ENCODE results near the gene MUC13.

GRCh38 chr3:124918524-124918923 lies 16.0 kb downstream of the MUC13 start:
- TF ChIP-seq CTCF (IDR thresholded peaks at IDR 0.05; ENCODE audit: poor library complexity) (no peak), EZH2 (IDR thresholded peaks at IDR 0.05; ENCODE audit: borderline replicate concordance) (no peak)

Measured in hepatocyte (in vitro differentiated cells).